ENCODE data around the gene RHAG.

DNA sequence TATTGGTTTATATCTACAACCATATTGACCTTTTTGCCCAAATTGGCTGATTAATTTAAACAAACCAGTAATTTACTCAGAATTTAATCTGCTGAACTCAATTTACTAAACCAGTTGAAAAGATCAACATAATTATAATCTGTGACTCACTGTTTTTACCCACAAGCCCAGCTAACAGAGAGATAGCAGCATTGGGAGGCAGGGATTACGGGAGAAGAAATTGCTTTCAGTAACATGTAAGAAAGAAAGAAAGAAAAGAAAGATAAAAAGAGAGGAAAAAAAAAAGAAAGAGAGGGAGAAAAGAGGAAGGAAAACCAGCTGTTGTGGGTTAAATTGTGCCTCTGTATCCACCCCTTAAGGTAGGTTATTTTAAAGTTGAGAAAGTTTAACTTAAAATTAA, 13.3 kb upstream of the RHAG start:
- TF ChIP-seq, protein P1, sequence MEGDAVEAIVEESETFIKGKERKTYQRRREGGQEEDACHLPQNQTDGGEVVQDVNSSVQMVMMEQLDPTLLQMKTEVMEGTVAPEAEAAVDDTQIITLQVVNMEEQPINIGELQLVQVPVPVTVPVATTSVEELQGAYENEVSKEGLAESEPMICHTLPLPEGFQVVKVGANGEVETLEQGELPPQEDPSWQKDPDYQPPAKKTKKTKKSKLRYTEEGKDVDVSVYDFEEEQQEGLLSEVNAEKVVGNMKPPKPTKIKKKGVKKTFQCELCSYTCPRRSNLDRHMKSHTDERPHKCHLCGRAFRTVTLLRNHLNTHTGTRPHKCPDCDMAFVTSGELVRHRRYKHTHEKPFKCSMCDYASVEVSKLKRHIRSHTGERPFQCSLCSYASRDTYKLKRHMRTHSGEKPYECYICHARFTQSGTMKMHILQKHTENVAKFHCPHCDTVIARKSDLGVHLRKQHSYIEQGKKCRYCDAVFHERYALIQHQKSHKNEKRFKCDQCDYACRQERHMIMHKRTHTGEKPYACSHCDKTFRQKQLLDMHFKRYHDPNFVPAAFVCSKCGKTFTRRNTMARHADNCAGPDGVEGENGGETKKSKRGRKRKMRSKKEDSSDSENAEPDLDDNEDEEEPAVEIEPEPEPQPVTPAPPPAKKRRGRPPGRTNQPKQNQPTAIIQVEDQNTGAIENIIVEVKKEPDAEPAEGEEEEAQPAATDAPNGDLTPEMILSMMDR (IDR thresholded peaks at IDR 0.05): no peak
- TF ChIP-seq POLR2A (IDR thresholded peaks at IDR 0.05) (no peak), POLR2AphosphoS5 (IDR thresholded peaks at IDR 0.05; ENCODE audit: insufficient read depth in 1 of 2, low read depth in 1 of 2) (no peak)
